Activated CD4-positive, alpha-beta T cell treated with anti-CD3 and anti-CD28 coated beads for 1 hour (primary cell): Measurements from ENCODE around the gene VDR.

Source experiments
- DNase-seq: peaks from one replicate; pipeline ENCODE4 v3.0.0-alpha.2; 2020

Gene VDR

GRCh38 chr12:47889040-47889439, 15.8 kb downstream of the VDR start:
- DNase-seq: no peak

DNA sequence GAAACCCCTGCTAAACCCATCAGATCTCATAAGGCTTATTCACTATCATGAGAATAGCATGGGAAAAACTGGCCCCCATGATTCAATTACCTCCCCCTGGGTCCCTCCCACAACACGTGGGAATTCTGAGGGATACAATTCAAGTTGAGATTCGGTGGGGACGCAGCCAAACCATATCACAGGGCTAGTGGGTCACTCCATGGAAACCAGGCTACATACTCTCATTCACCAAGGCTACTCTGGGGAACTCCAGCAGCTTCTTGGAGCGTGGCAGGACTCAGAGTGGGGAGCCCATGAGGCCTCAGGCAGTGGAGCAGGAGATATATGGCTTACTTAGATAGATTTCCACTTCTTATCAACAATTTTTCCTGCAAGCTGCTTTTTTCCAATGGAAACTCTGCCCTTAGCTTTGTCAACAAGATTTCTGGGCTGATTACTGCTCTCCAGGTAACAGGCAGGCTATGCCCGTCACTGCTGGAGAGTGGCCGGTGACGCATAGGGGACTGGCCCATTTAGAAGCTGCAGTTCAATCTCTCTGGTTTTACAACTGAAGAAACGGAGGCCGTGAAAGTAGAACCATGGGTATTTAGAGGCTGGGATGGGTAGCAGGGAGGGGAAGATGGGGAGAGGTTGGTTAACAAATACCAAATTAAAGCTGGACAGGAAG, 16.5 kb downstream of the VDR start:
- no peak for DNase-seq

DNA sequence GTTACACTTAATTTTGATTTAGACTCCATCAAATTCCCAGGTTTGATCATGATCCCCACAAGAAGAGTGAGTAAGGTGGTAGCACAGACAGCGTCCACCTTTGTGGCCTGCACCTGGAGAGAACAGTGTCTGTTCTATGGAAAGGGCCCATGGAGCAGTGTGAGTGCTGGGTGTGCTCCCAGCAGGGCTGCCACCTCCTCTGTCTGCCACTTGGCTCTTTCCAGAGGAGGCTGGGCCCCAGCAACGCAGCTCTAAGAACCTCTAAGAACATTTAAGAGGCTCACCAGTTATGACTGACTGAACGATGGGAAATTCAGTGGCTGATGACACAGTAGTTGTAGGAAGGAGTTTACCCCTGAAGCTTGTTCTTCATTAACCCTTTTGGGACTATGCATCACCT, 17.3 kb downstream of the VDR start:
- no peak for DNase-seq

DNA sequence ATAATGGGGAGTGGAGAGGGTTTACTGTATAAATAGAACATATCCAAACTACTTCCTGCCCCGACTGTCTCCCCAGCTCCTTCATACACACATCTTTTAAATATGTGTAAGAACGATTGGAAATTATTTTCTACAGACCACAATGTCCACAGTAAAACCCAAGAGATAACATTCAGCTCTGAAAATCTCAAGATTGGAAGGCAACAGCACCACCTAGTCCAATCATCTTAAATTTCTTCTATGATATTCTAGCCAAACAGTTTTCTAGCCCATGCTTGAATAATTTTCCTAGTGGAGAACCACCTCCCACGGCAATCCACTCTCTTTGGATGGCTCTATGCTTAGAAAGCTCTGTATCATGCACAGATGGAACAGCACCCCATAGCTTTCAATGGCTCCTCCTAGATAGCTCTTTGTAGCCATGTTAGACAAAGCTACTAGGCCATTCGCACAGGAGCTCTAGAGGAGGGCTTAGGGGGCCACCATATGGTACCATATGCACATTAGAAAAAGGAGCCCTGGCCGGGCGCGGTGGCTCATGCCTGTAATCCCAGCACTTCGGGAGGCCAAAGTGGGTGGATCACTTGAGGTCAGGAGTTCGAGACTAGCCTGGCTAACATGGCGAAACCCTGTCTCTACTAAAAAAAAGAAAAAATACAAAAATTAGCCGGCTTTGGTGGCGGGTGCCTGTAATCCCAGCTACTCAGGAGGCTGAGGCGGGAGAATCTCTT, 18.1 kb downstream of the VDR start:
- DNase-seq: no peak

DNA sequence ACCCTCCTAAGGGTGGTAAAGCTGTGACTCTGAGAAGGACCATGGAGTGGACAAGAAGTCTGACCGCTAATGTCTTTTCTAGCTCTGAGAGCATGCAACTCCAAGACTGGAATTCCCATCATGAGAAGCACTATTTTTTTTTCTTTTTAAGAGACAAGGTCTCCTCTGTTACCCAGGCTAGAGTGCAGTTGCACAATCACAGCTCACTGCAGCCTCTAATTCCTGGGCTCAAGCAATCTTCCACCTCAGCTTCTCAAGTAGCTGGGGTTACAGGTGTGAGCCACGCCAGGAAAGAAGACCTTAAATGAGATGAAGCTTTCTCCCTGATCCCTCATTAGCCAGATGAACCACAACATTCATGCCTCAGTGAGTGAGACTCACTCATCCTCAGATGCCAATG, 19.2 kb downstream of the VDR start:
- DNase-seq: no peak

DNA sequence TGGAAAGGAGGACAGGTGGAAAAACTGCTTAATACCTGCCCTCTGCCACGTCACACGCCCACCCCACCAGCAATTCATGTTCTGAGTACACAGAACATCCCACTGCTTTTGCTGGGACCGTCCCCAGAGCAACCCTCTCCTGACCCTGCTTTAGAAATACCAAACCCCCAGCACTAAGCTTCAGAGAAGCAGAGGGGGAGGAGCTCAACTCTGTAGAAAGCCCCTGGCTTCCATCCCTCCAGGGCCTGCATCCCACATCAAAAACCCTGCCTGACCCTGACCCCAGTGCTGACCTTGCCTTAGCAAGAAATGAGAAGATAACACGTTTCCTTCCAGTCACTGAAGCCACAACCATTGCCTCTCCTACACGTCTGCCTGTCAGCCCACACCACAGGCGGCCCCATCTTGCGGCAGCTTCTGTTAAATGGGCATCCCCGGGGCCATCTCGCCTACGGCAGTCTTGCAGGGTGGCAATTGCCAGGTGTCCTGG, 19.7 kb downstream of the VDR start:
- DNase-seq: no peak

GRCh38 chr12:47884501-47884900, 20.3 kb downstream of the VDR start:
- DNase-seq: no peak

DNA sequence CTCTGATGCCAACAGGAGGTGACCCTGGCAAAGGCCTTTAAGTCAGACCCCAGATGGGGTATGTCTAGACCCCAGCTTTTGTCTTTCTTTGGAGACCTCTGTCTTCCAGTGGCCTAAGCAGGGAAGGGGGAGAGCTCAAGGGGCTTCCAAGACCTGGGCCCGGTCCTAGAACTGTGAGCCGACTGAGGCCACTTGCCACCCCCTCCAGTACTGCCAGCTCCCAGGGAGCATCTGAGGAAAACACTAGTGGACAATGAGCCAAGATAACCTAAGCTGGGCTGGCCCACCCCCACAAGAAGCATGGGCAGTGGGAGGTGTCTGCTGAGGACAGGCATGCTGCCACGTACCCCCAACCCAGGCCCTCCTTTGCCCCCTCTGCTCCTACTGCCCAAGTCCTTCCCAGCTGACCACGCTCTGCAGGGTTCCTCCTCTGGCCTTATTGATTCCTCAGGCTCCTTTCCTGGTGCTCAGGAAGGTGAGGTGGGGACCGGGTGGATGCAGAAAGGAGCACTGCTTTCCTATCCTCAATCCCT, 21.1 kb downstream of the VDR start:
- no peak for DNase-seq

GRCh38 chr12:47882781-47883546, 21.8 kb downstream of the VDR start:
- no peak for DNase-seq

DNA sequence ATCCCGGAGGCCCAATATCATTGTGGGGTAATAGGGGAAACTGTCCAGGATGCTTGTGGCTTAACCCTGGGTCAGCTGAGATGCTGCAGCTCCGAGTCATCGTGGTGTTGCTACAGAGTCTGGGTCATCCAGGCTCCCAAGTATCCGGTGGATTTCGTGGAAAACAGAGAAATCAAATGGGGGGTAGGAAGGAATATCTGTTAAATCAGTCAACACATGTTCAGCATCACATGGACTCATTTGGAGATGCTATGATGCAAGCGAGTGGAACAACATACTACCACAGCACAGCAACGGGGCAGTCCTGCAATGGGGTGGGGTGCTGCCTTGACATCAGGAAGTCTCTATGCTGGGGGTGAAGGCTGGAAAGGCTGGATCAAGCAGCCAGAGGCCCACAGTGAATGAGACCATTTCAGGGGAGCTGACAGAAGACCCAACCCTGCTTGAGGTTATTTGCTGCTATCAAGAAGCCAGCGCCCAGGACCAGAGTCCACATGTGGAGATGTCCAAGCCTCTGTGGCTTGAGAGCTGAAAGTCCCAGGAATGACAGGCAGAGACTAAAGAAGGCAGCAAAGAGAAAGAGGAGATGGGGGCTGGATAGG, 22.9 kb downstream of the VDR start:
- no peak for DNase-seq

DNA sequence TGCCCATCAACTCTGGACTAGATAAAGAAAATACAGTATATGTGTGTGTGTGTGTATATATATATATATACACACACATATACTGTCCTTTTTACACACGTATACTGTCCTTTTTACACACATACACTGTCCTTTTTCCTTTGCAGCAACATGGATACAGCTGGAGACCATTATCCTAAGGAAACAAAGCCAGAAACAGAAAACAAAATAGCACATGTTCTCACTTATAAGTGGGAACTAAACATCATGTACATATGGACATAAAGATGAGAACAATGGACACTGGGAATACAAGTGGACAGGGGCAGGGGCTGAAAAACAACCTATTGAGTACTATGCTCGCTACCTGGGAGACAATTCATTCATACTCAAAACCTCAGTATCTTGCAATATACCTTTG, 23.7 kb downstream of the VDR start:
- no peak for DNase-seq

- DNase-seq: no peak
Observed at GRCh38 chr12:47878918-47879481, 25.8 kb downstream of the VDR start.

GRCh38 chr12:47878293-47878917, 26.4 kb downstream of the VDR start:
- no peak for DNase-seq

GRCh38 chr12:47877081-47877480, 27.7 kb downstream of the VDR start:
- DNase-seq: no peak

DNA sequence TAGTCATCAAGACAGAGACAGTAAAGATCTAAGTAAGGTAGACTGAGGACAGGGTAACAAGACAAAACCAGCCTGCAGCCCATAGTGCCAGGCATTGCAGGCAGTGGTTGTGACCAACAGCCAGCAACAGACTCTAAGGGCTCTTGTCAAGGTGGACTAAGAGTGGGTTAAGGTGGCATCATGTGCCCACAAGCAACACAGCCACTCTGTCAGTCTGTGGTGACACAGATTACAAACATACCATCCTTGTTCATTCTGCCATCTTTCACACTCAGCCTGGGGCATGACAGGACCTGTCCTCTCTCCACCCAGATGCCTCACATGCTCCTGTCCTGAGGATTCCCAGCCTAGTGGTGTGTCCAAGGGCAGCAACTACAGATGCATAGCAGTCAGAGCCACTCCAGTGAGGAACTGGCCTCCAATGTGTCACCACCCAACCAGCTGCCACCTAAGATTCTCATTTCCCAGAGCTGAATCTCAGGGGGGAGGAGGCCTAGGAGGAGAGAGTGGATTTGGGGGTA, 28.3 kb downstream of the VDR start:
- no peak for DNase-seq

GRCh38 chr12:47875746-47876439, 28.9 kb downstream of the VDR start:
- no peak for DNase-seq

- DNase-seq: no peak
Observed at GRCh38 chr12:47874316-47874715, 30.5 kb downstream of the VDR start.

GRCh38 chr12:47870175-47870781, 34.5 kb downstream of the VDR start:
- DNase-seq: no peak

DNA sequence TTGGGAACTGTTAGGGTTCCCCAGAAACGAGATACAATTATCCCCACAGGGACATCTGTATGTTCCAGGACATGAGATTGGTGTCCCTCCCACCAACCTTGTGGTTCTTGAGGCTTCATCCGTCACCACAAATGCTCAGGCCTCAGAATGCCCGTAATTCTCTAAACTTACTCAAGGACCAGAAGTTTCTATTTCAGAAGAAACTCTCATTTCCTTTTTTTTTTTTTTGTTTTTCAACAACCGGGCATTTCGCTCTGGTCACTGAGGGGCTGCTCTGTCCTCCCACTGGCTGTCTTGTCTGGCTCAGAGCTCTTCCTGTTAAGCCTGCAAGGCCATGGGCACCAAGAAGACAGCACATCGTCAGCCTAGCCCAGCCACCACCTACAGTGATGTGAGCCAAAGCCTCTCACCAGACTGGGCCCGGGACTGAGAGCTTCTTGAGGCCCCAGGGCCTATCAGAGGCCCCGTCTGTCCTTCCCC, 36.2 kb downstream of the VDR start:
- no peak for DNase-seq

DNA sequence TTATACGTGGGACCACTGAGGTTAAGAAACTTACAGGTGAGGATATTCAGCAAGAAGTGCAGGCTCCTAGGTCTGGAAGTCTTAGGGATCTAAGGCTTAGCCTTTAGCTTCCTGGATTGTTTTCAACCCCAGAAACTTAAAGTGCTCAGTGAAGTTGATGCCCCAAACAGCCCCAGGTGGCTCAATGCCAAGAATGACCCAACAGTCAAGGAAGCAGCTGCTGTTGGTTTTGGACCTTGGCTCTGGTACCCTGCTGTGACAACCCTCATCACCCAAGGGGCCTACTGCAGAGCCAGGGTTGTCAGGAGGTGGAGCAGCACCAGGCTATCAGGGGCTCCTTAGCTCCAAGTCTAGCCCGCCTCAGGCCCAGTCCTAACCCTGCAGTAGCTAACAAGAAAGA, 36.8 kb downstream of the VDR start:
- no peak for DNase-seq

DNA sequence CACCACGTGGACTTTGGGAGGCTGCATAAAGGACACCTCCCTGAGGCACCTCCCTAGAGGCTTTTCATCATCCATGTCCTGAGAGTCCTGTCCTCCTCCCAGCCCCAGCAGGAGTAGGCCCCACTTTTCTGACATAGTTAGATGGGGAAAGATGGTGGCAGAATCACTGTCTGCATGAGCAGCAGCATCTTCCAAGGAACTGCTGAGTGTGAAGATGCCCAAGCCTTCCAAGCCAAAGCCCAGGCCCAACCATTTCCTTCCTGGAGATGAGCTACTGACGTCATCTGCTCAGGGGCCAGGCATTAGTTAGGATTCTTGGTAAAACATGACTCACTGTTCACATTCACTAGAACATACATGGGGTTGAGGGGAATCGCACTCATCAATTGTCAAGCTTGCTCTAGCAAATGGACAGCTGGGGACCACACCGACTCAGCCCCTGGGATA, 37.3 kb downstream of the VDR start:
- no peak for DNase-seq
